Activated CD4-positive, alpha-beta T cell treated with anti-CD3 and anti-CD28 coated beads, Interleukin-2, amount 10 ng/mL, durations not matched to agents 7 days and 5 days (primary cell): ENCODE data around the gene CDKN1C. TPM values are rescaled to one million over a fixed set of nuclear protein-coding genes. Genes with fewer than 3 reads are reported as not detected.
A peak's percentile ranks its signal among the peaks of the same experiment; 100 is the strongest.

Experiments
- CTCF ChIA-PET: fragments of 350-600 bp; sonication (Branson Sonifier 250); formaldehyde crosslinking; loops from one replicate; lab custom pipeline; 2021; ENCODE audit warnings: antibody characterized with exemption; lab: Charles Lee
- POLR2A ChIA-PET: fragments of 350-600 bp; sonication (Branson Sonifier 250); formaldehyde crosslinking; loops from one replicate; lab custom pipeline; 2021; ENCODE audit warnings: antibody characterized with exemption; lab: Charles Lee
- DNase-seq: peaks from one replicate; pipeline ENCODE4 v3.0.0-alpha.2; 2020
- H3K27ac Mint-ChIP-seq: one replicate; pipeline ENCODE4 v1.8.0; 2021; ENCODE audit warnings: mild to moderate bottlenecking, moderate library complexity, mixed read lengths
- H3K27me3 Mint-ChIP-seq: one replicate; pipeline ENCODE4 v1.8.0; 2021; ENCODE audit warnings: mixed read lengths
- H3K36me3 Mint-ChIP-seq: one replicate; pipeline ENCODE4 v1.8.0; 2021; ENCODE audit warnings: low read depth, mixed read lengths
- H3K4me1 Mint-ChIP-seq: one replicate; pipeline ENCODE4 v1.8.0; 2021; ENCODE audit warnings: mixed read lengths
- H3K4me3 Mint-ChIP-seq: one replicate; pipeline ENCODE4 v1.8.0; 2021; ENCODE audit warnings: mild to moderate bottlenecking, moderate library complexity, mixed read lengths
- H3K9me3 Mint-ChIP-seq: one replicate; pipeline ENCODE4 v1.8.0; 2021; ENCODE audit warnings: mixed read lengths
- total RNA-seq, 2 experiments: library from RNA; stranded (reverse); gene quantifications; one replicate each; pipeline ENCODE4 v1.2.3, GENCODE V29; 2021

Gene CDKN1C
- total RNA-seq, 2 experiments from 2014 or later, result 0.29 to 0.40 TPM

GRCh38 chr11:2901196-2901796 lies 15.7 kb upstream of the CDKN1C start:
- Mint-ChIP-seq H3K4me1 (peaks cover 56% of the 10 kb centered on the region), H3K4me3 (peak overlapping the region; percentile 72), H3K27me3 (no peaks in the 10 kb centered on the region), H3K36me3 (peaks cover 11% of the 10 kb centered on the region), H3K9me3 (peaks cover 9% of the 10 kb centered on the region), H3K27ac (peak overlapping the region; percentile 79)
- DNase-seq, result no peak
- ChIA-PET CTCF (interaction anchor here (1.2 to 4.6 kb wide), 5 partner anchors 9 to 370 kb away, joined by 3 to 30 read pairs (median 4); no protein-coding TSS in a partner anchor), POLR2A (no interaction called here)

- Mint-ChIP-seq H3K27me3 (no peaks in the 10 kb centered on the region), H3K4me1 (peaks cover 53% of the 10 kb centered on the region), H3K9me3 (no peaks in the 10 kb centered on the region), H3K36me3 (no peaks in the 10 kb centered on the region), H3K4me3 (no peak overlapping the region), H3K27ac (peak overlapping the region; percentile 79)
- CTCF ChIA-PET, result interaction anchor here (1.7 kb wide), 1 partner anchor 12 kb away, joined by 7 read pairs; no protein-coding TSS in a partner anchor
- no peak for DNase-seq
- POLR2A ChIA-PET, result no interaction called here
Measured at GRCh38 chr11:2899080-2899783, 13.7 kb upstream of the CDKN1C start.

- ChIA-PET CTCF (interaction anchor here (0.9 to 1.7 kb wide), 2 partner anchors 11 to 366 kb away, joined by 3 to 7 read pairs; no protein-coding TSS in a partner anchor), POLR2A (interaction anchor here (0.6 kb wide), 1 partner anchor 31 kb away, joined by 7 read pairs; no protein-coding TSS in a partner anchor)
- Mint-ChIP-seq H3K9me3 (no peaks in the 10 kb centered on the region), H3K36me3 (no peaks in the 10 kb centered on the region), H3K27me3 (no peaks in the 10 kb centered on the region), H3K27ac (peak overlapping the region; percentile 96), H3K4me3 (peak overlapping the region; percentile 65), H3K4me1 (peaks cover 48% of the 10 kb centered on the region)
- peak; percentile 65 for DNase-seq
Measured at GRCh38 chr11:2898366-2899079, 12.9 kb upstream of the CDKN1C start.

GRCh38 chr11:2897048-2897447 lies 11.5 kb upstream of the CDKN1C start:
- ChIA-PET CTCF (interaction anchor here (1.4 kb wide), 1 partner anchor 25 kb away, joined by 3 read pairs; no protein-coding TSS in a partner anchor), POLR2A (no interaction called here)
- no peak overlapping the region for H3K4me3 Mint-ChIP-seq

GRCh38 chr11:2896047-2896446 lies 10.5 kb upstream of the CDKN1C start:
- ChIA-PET POLR2A (no interaction called here), CTCF (interaction anchor here (1.3 to 1.5 kb wide), 5 partner anchors 26 to 475 kb away, joined by 3 to 5 read pairs (median 4); no protein-coding TSS in a partner anchor)
- Mint-ChIP-seq H3K27ac (no peak overlapping the region), H3K27me3 (no peaks in the 10 kb centered on the region), H3K4me3 (no peak overlapping the region), H3K9me3 (no peaks in the 10 kb centered on the region), H3K36me3 (no peaks in the 10 kb centered on the region), H3K4me1 (peaks cover 52% of the 10 kb centered on the region)
- no peak for DNase-seq

More at GRCh38 chr11:2897048-2897447, 11.5 kb upstream of the CDKN1C start:
- Mint-ChIP-seq H3K27ac (peak overlapping the region; percentile 5), H3K36me3 (no peaks in the 10 kb centered on the region), H3K27me3 (no peaks in the 10 kb centered on the region), H3K4me1 (peaks cover 50% of the 10 kb centered on the region), H3K9me3 (no peaks in the 10 kb centered on the region)
- DNase-seq, result no peak

GRCh38 chr11:2893935-2894334 lies 8.4 kb upstream of the CDKN1C start:
- H3K4me3 Mint-ChIP-seq, result peak overlapping the region; percentile 15
- no peaks in the 10 kb centered on the region for H3K27me3 Mint-ChIP-seq
- no peak for DNase-seq
- no peaks in the 10 kb centered on the region for H3K9me3 Mint-ChIP-seq
- ChIA-PET CTCF (interaction anchor here (1.7 to 11.3 kb wide), 5 partner anchors 9 to 474 kb away, joined by 8 to 230 read pairs (median 15); partner anchors contain the start of gene PHLDA2), POLR2A (no interaction called here)
- H3K4me1 Mint-ChIP-seq, result peaks cover 36% of the 10 kb centered on the region
- peak overlapping the region; percentile 44 for H3K27ac Mint-ChIP-seq
- H3K36me3 Mint-ChIP-seq, result no peaks in the 10 kb centered on the region

GRCh38 chr11:2892967-2893528 lies 7.5 kb upstream of the CDKN1C start:
- Mint-ChIP-seq H3K4me3 (peak overlapping the region; percentile 80), H3K27ac (peak overlapping the region; percentile 85), H3K27me3 (no peaks in the 10 kb centered on the region), H3K36me3 (no peaks in the 10 kb centered on the region), H3K9me3 (no peaks in the 10 kb centered on the region), H3K4me1 (peaks cover 30% of the 10 kb centered on the region)
- ChIA-PET CTCF (interaction anchor here (0.7 to 11.3 kb wide), 30 partner anchors 9 to 1009 kb away, joined by 3 to 230 read pairs (median 4); partner anchors contain the start of genes CARS1, PHLDA2 and TSSC4), POLR2A (interaction anchor here (0.6 to 1.6 kb wide), 2 partner anchors 9 to 11 kb away, joined by 3 to 4 read pairs; a partner anchor contains a TSS)
- DNase-seq, result peak; percentile 56

GRCh38 chr11:2892215-2892966 lies 6.8 kb upstream of the CDKN1C start:
- Mint-ChIP-seq H3K4me3 (peak overlapping the region; percentile 80), H3K27me3 (peaks cover under 1% of the 10 kb centered on the region), H3K4me1 (peaks cover 26% of the 10 kb centered on the region), H3K36me3 (no peaks in the 10 kb centered on the region), H3K27ac (peak overlapping the region; percentile 85), H3K9me3 (no peaks in the 10 kb centered on the region)
- peak; percentile 84 for DNase-seq
- ChIA-PET CTCF (interaction anchor here (0.5 to 11.3 kb wide), 35 partner anchors 8 to 1009 kb away, joined by 3 to 230 read pairs (median 4); partner anchors contain the start of genes CARS1, PHLDA2 and TSSC4), POLR2A (interaction anchor here (0.6 to 1.6 kb wide), 3 partner anchors 10 to 11 kb away, joined by 3 to 6 read pairs (median 4); a partner anchor contains a TSS)

- H3K27ac Mint-ChIP-seq, result peak overlapping the region; percentile 85
- ChIA-PET POLR2A (interaction anchor here (0.6 to 1.6 kb wide), 2 partner anchors 11 to 12 kb away, joined by 4 to 6 read pairs; a partner anchor contains a TSS), CTCF (interaction anchor here (0.5 to 11.3 kb wide), 20 partner anchors 10 to 586 kb away, joined by 3 to 230 read pairs (median 4); partner anchors contain the start of genes CARS1, PHLDA2 and TSSC4)
- H3K27me3 Mint-ChIP-seq, result peaks cover 7% of the 10 kb centered on the region
- peak overlapping the region; percentile 80 for H3K4me3 Mint-ChIP-seq
- H3K4me1 Mint-ChIP-seq, result peaks cover 30% of the 10 kb centered on the region
- H3K36me3 Mint-ChIP-seq, result no peaks in the 10 kb centered on the region
- H3K9me3 Mint-ChIP-seq, result no peaks in the 10 kb centered on the region
- no peak for DNase-seq
Measured at GRCh38 chr11:2891326-2892214, 6.0 kb upstream of the CDKN1C start.

GRCh38 chr11:2890466-2891294 lies 5.1 kb upstream of the CDKN1C start:
- peaks cover 31% of the 10 kb centered on the region for H3K4me1 Mint-ChIP-seq
- DNase-seq, result no peak
- H3K9me3 Mint-ChIP-seq, result no peaks in the 10 kb centered on the region
- H3K27ac Mint-ChIP-seq, result peak overlapping the region; percentile 85
- peaks cover 8% of the 10 kb centered on the region for H3K27me3 Mint-ChIP-seq
- POLR2A ChIA-PET, result no interaction called here
- CTCF ChIA-PET, result interaction anchor here (3.8 to 11.3 kb wide), 2 partner anchors 12 to 356 kb away, joined by 30 to 230 read pairs; a partner anchor contains a TSS
- no peaks in the 10 kb centered on the region for H3K36me3 Mint-ChIP-seq
- H3K4me3 Mint-ChIP-seq, result no peak overlapping the region
